WERI-Rb-1 (cell line): ENCODE measurements around the gene RAB34.
"Not testable (repeated sequence)": the region's sequence is repeated elsewhere in the genome, so short reads cannot be mapped to it uniquely, and the experiment has no call there.

ENCODE experiments used
- DNase-seq: peaks from one replicate; pipeline ENCODE4 v3.0.0-alpha.2; 2020
- H3K27ac ChIP-seq: fragments of 250-450 bp; sonication (Bioruptor Pico); 2 replicates; pipeline ENCODE4 v1.5.1; 2020; ENCODE audit warnings: mild to moderate bottlenecking, moderate library complexity
- H3K27me3 ChIP-seq: fragments of 250-450 bp; sonication (Bioruptor Pico); 2 replicates; pipeline ENCODE4 v1.5.1; 2021; ENCODE audit warnings: mild to moderate bottlenecking, low read depth, moderate library complexity; ENCODE audit not compliant: insufficient read depth, severe bottlenecking
- H3K36me3 ChIP-seq: fragments of 250-450 bp; sonication (Bioruptor Pico); 2 replicates; pipeline ENCODE4 v1.5.1; 2020; ENCODE audit warnings: mild to moderate bottlenecking, moderate library complexity
- H3K4me3 ChIP-seq: 2 replicates; pipeline ENCODE4 v1.5.1; 2011; ENCODE audit warnings: low read depth, mild to moderate bottlenecking, control low read depth, low read length
- H3K9me3 ChIP-seq: fragments of 250-450 bp; sonication (Bioruptor Pico); 2 replicates; pipeline ENCODE4 v1.5.1; 2021; ENCODE audit warnings: mild to moderate bottlenecking, moderate library complexity; ENCODE audit not compliant: severe bottlenecking
- TF ChIP-seq, protein P1 (sequence below): IDR thresholded peaks from 2 replicates; pipeline ENCODE4 v1.5.1; 2011; ENCODE audit warnings: low read depth, mild to moderate bottlenecking, control low read depth, inconsistent platforms, low read length

The RAB34 gene

DNA sequence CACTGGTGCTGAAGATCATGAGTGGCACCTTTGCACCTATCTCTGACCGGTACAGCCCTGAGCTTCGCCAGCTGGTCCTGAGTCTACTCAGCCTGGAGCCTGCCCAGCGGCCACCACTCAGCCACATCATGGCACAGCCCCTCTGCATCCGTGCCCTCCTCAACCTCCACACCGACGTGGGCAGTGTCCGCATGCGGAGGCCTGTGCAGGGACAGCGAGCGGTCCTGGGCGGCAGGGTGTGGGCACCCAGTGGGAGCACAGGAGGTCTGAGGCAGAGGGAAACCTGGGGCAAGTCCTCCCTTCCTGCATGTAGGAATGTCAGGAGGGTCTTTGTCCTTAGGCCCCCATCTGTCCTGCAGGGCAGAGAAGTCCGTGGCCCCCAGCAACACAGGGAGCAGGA lies 19.6 kb upstream of the RAB34 start:
- no peak overlapping the region for H3K27ac ChIP-seq
- H3K9me3 ChIP-seq = peaks cover 3% of the 10 kb centered on the region
- no peak for DNase-seq
- H3K27me3 ChIP-seq = no peaks in the 10 kb centered on the region
- H3K4me3 ChIP-seq = no peak overlapping the region
- TF ChIP-seq, protein P1, sequence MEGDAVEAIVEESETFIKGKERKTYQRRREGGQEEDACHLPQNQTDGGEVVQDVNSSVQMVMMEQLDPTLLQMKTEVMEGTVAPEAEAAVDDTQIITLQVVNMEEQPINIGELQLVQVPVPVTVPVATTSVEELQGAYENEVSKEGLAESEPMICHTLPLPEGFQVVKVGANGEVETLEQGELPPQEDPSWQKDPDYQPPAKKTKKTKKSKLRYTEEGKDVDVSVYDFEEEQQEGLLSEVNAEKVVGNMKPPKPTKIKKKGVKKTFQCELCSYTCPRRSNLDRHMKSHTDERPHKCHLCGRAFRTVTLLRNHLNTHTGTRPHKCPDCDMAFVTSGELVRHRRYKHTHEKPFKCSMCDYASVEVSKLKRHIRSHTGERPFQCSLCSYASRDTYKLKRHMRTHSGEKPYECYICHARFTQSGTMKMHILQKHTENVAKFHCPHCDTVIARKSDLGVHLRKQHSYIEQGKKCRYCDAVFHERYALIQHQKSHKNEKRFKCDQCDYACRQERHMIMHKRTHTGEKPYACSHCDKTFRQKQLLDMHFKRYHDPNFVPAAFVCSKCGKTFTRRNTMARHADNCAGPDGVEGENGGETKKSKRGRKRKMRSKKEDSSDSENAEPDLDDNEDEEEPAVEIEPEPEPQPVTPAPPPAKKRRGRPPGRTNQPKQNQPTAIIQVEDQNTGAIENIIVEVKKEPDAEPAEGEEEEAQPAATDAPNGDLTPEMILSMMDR = no peak
- peaks cover 9% of the 10 kb centered on the region; the same call in 1 of the 2 replicates for H3K36me3 ChIP-seq

DNA sequence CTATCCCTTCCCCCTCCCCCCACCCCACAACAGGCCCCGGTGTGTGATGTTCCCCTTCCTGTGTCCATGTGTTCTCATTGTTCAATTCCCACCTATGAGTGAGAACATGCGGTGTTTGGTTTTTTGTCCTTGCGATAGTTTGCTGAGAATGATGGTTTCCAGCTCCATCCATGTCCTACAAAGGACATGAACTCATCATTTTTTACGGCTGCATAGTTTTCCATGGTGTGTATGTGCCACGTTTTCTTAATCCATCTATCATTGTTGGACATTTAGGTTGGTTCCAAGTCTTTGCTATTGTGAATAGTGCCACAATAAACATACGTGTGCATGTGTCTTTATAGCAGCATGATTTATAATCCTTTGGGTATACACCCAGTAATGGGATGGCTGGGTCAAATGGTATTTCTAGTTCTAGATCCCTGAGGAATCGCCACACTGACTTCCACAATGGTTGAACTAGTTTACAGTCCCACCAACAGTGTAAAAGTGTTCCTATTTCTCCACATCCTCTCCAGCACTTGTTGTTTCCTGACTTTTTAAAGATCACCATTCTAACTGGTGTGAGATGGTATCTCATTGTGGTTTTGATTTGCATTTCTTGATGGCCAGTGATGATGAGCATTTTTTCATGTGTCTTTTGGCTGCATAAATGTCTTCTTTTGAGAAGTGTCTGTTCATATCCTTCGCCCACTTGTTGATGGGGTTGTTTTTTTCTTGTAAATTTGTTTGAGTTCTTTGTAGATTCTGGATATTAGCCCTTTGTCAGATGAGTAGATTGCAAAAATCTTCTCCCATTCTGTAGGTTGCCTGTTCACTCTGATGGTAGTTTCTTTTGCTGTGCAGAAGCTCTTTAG lies 18.5 kb upstream of the RAB34 start:
- H3K9me3 ChIP-seq, DNase-seq, H3K27me3 ChIP-seq, H3K4me3 ChIP-seq, H3K27ac ChIP-seq, H3K36me3 ChIP-seq: not testable (repeated sequence)

- Histone ChIP-seq H3K27ac (no peak overlapping the region), H3K9me3 (peaks cover 3% of the 10 kb centered on the region), H3K4me3 (no peak overlapping the region), H3K36me3 (peaks cover 9% of the 10 kb centered on the region; the same call in 1 of the 2 replicates), H3K27me3 (no peaks in the 10 kb centered on the region)
- DNase-seq = no peak
- TF ChIP-seq, protein P1 = no peak
Measured at GRCh38 chr17:28735242-28735722, 17.6 kb upstream of the RAB34 start.

GRCh38 chr17:28734712-28735241 lies 17.1 kb upstream of the RAB34 start:
- Histone ChIP-seq H3K36me3 (peaks cover 8% of the 10 kb centered on the region; the same call in 1 of the 2 replicates), H3K9me3 (peaks cover 3% of the 10 kb centered on the region), H3K4me3 (no peak overlapping the region), H3K27ac (no peak overlapping the region), H3K27me3 (no peaks in the 10 kb centered on the region)
- DNase-seq = no peak
- TF ChIP-seq, protein P1 = no peak

- peaks cover 2% of the 10 kb centered on the region; the same call in 1 of the 2 replicates for H3K36me3 ChIP-seq
Measured at GRCh38 chr17:28733346-28733745, 15.7 kb upstream of the RAB34 start.

GRCh38 chr17:28729950-28730330 lies 12.3 kb upstream of the RAB34 start:
- Histone ChIP-seq H3K36me3 (peaks cover 10% of the 10 kb centered on the region), H3K9me3 (no peaks in the 10 kb centered on the region), H3K27ac (no peak overlapping the region), H3K4me3 (no peak overlapping the region), H3K27me3 (no peaks in the 10 kb centered on the region)
- no peak for DNase-seq
- TF ChIP-seq, protein P1 = no peak

More at GRCh38 chr17:28733346-28733745, 15.7 kb upstream of the RAB34 start:
- H3K9me3 ChIP-seq = peaks cover 3% of the 10 kb centered on the region
- H3K27me3 ChIP-seq = no peaks in the 10 kb centered on the region
- H3K4me3 ChIP-seq = no peak overlapping the region
- TF ChIP-seq, protein P1 = no peak
- H3K27ac ChIP-seq = no peak overlapping the region
- no peak for DNase-seq
